GM06990 (cell line): ENCODE measurements around the gene CRTC1.
A peak's percentile ranks its signal among the peaks of the same experiment; 100 is the strongest.

Source experiments
- DNase-seq: peaks from one replicate; pipeline ENCODE4 v3.0.0-alpha.2; 2011; ENCODE audit not compliant: insufficient read length; ENCODE audit errors: extremely low read depth
- H3K27me3 ChIP-seq: replicated peaks from 2 replicates; pipeline ENCODE4 v1.6.0; 2011; ENCODE audit warnings: low read length; ENCODE audit not compliant: control insufficient read depth, insufficient read depth
- H3K36me3 ChIP-seq: 2 replicates; pipeline ENCODE4 v1.5.1; 2011; ENCODE audit warnings: low read length; ENCODE audit not compliant: control insufficient read depth, insufficient read depth
- H3K4me3 ChIP-seq: replicated peaks from 2 replicates; pipeline ENCODE4 v1.5.1; 2011; ENCODE audit warnings: low read depth, mild to moderate bottlenecking, control low read depth, low read length
- CTCF ChIP-seq: IDR thresholded peaks from 2 replicates; pipeline ENCODE4 v1.5.1; 2011; ENCODE audit warnings: low read length, control low read depth, mild to moderate bottlenecking, inconsistent platforms; ENCODE audit not compliant: insufficient read depth, poor library complexity, severe bottlenecking

The CRTC1 gene

GRCh38 chr19:18777301-18778075 is 94.0 kb downstream of the CRTC1 start:
- Histone ChIP-seq H3K27me3 (no peaks in the 10 kb centered on the region; the same call in 1 of the 2 replicates), H3K4me3 (no peak overlapping the region), H3K36me3 (no peaks in the 10 kb centered on the region)
- DNase-seq: no peak
- TF ChIP-seq CTCF: no peak

- Histone ChIP-seq H3K4me3 (no peak overlapping the region), H3K36me3 (no peaks in the 10 kb centered on the region), H3K27me3 (no peaks in the 10 kb centered on the region; the same call in 1 of the 2 replicates)
- no peak for TF ChIP-seq CTCF
- DNase-seq: no peak
These were observed 94.6 kb downstream of the CRTC1 start for GRCh38 chr19:18778076-18778389.

- no peak overlapping the region for H3K4me3 ChIP-seq
- H3K36me3 ChIP-seq: no peaks in the 10 kb centered on the region
- no peaks in the 10 kb centered on the region; the same call in 1 of the 2 replicates for H3K27me3 ChIP-seq
- TF ChIP-seq CTCF: no peak
- no peak for DNase-seq
These were observed 95.5 kb downstream of the CRTC1 start for GRCh38 chr19:18778826-18779495.

- H3K27me3 ChIP-seq: no peaks in the 10 kb centered on the region; the same call in 1 of the 2 replicates
- no peak for DNase-seq
- H3K4me3 ChIP-seq: no peak overlapping the region
- TF ChIP-seq CTCF: no peak
- no peaks in the 10 kb centered on the region for H3K36me3 ChIP-seq
These were observed 96.6 kb downstream of the CRTC1 start for GRCh38 chr19:18780081-18780480.

GRCh38 chr19:18780631-18781030 is 97.2 kb downstream of the CRTC1 start:
- TF ChIP-seq CTCF: peak; percentile 37
- no peaks in the 10 kb centered on the region; the same call in 1 of the 2 replicates for H3K27me3 ChIP-seq

More at GRCh38 chr19:18780631-18781030, 97.2 kb downstream of the CRTC1 start:
- no peak overlapping the region for H3K4me3 ChIP-seq
- DNase-seq: no peak
- no peaks in the 10 kb centered on the region for H3K36me3 ChIP-seq
